Vagina (tissue), 2 donors: ENCODE data around the gene ZSWIM1.

Experiments
- CTCF ChIP-seq, 3 experiments: fragments of 450-650 bp in 2 of 3; fragments of 200-600 bp in 1 of 3; sonication (generic) in 1 of 3; IDR thresholded peaks; one replicate each; pipeline ENCODE4 v1.5.1; 2017 to 2019; ENCODE audit warnings: antibody characterized with exemption in 3 of 3, mild to moderate bottlenecking in 2 of 3, moderate library complexity in 2 of 3
- POLR2A ChIP-seq, 2 donors: fragments of 450-650 bp; IDR thresholded peaks; one replicate each; pipeline ENCODE4 v1.6.1; 2017; ENCODE audit warnings: antibody characterized with exemption in 2 of 2, mild to moderate bottlenecking in 2 of 2, moderate library complexity in 2 of 2
- POLR2AphosphoS5 ChIP-seq, 2 donors: sonication (generic); formaldehyde crosslinking; IDR thresholded peaks; one replicate each; pipeline ENCODE4 v1.9.0; 2017; ENCODE audit warnings: antibody characterized with exemption in 2 of 2, mild to moderate bottlenecking in 2 of 2, low read depth in 1 of 2; ENCODE audit not compliant: insufficient read depth in 1 of 2

- no peak for TF ChIP-seq CTCF (IDR thresholded peaks at IDR 0.05)
- TF ChIP-seq POLR2AphosphoS5 (IDR thresholded peaks at IDR 0.05; ENCODE audit: insufficient read depth in 1 of 2, low read depth in 1 of 2), result no peak
- TF ChIP-seq POLR2A (IDR thresholded peaks at IDR 0.05), result no peak
Measured at GRCh38 chr20:45863543-45864470, 17.2 kb upstream of the ZSWIM1 start.
